Kidney (tissue), 14 donors: ENCODE results near the gene LDAH. TPM values are rescaled to one million over a fixed set of nuclear protein-coding genes. Genes with fewer than 3 reads are reported as not detected.

Experiments used
- DNase-seq, 5 donors: peaks; one replicate each; pipeline ENCODE4 v3.0.0-alpha.2; 2013 to 2020
- FAIRE-seq: peaks from 2 replicates; lab custom pipeline; 2012; peaks lifted over from hg19 to GRCh38; lab: Jason Lieb, UNC
- H3K27ac ChIP-seq, 2 donors: one replicate each; pipeline ENCODE4 v1.7.0; 2013; ENCODE audit warnings: low read depth in 2 of 2, low read length in 2 of 2, inconsistent platforms in 1 of 2
- H3K27me3 ChIP-seq: one replicate; pipeline ENCODE4 v1.7.1; 2013; ENCODE audit warnings: low read length, inconsistent platforms; ENCODE audit not compliant: control insufficient read depth, insufficient read depth
- H3K36me3 ChIP-seq, 3 donors: one replicate each; pipeline versions ENCODE4 v1.7.0 to v1.7.1; 2013; ENCODE audit warnings: low read length in 3 of 3, control low read depth in 1 of 3, inconsistent platforms in 1 of 3; ENCODE audit not compliant: insufficient read depth in 3 of 3, control insufficient read depth in 2 of 3
- H3K4me1 ChIP-seq, 3 donors: one replicate each; pipeline versions ENCODE4 v1.7.0 to v1.7.1; 2013; ENCODE audit warnings: low read length in 3 of 3, inconsistent platforms in 1 of 3, low read depth in 1 of 3; ENCODE audit not compliant: control insufficient read depth in 2 of 3, insufficient read depth in 2 of 3
- H3K4me3 ChIP-seq, 3 donors: one replicate each; pipeline versions ENCODE4 v1.7.0 to v1.8.1; 2013; ENCODE audit warnings: low read length in 3 of 3, control low read depth in 1 of 3, inconsistent platforms in 1 of 3
- H3K9ac ChIP-seq, 3 donors: one replicate each; pipeline versions ENCODE4 v1.7.0 to v1.7.1; 2013; ENCODE audit warnings: low read length in 3 of 3, control low read depth in 1 of 3, inconsistent platforms in 1 of 3
- H3K9me3 ChIP-seq, 3 donors: one replicate each; pipeline versions ENCODE4 v1.7.0 to v1.7.1; 2013; ENCODE audit warnings: low read length in 3 of 3, control low read depth in 1 of 3, inconsistent platforms in 1 of 3; ENCODE audit not compliant: control insufficient read depth in 2 of 3, insufficient read depth in 1 of 3
- CTCF ChIP-seq: IDR thresholded peaks from 3 replicates; pipeline ENCODE4 v1.5.1; 2012; ENCODE audit warnings: mild to moderate bottlenecking, moderate library complexity, borderline replicate concordance; ENCODE audit not compliant: insufficient read depth; ENCODE audit errors: extremely low read depth
- intact Hi-C: fragments of 100-400 bp; cut with DNase I; formaldehyde crosslinking; loops from one replicate; pipeline ENCODE4 v1.11.1; 2022
- polyA plus RNA-seq: library from polyadenylated mRNA; stranded (reverse); fragments of 350-450 nt; fragmentation: Illumina TruSeq; extraction: RNeasy Lipid Tissue Mini Kit (QIAGEN cat#74804); gene quantifications from one replicate; pipeline ENCODE4 v1.2.3, GENCODE V29; 2014; ENCODE audit warnings: low read depth, low replicate concordance; ENCODE audit not compliant: insufficient read depth
- total RNA-seq: library from RNA; stranded (reverse); fragmentation: NEBNext Ultra II Directional; extraction: Animal tissue kit (Norgen Biotek cat#: 25700); gene quantifications from one replicate; pipeline ENCODE4 v1.2.1, GENCODE V29; 2021
- donor health status: control.
- donor health status: control.
- donor health status: control.
- donor health status: control.
- donor health status: control.
- donor health status: DM: yes; HTN: yes; CAD: no.
- donor health status: Normal renal cell carcinoma (clear cell type).

The LDAH gene
- total and polyA plus RNA-seq, 2 donors from 2014 or later, result 15.5 to 20.4 TPM

GRCh38 chr2:20638014-20638413, 184.9 kb downstream of the LDAH start:
- peaks cover 0 to 21% (median 6%) of the 10 kb centered on the region in 3 donors for H3K36me3 ChIP-seq
- peaks cover 0 to 22% (median 19%) of the 10 kb centered on the region in 3 donors for H3K4me1 ChIP-seq
- peak in 1 of 5 donors; percentile 61 for DNase-seq
- no peaks in the 10 kb centered on the region for H3K27me3 ChIP-seq
- H3K27ac ChIP-seq, result no peak overlapping the region
- intact Hi-C loops, result loop anchor here (5.0 kb wide), 1 partner anchor 196 kb away; no protein-coding TSS in a partner anchor
- no peak for TF ChIP-seq CTCF
- no peak overlapping the region for H3K4me3 ChIP-seq
- no peak for FAIRE-seq
- no peaks in the 10 kb centered on the region for H3K9me3 ChIP-seq
- no peak overlapping the region for H3K9ac ChIP-seq

GRCh38 chr2:20637147-20637546, 185.8 kb downstream of the LDAH start:
- peaks cover 0 to 19% (median 18%) of the 10 kb centered on the region in 3 donors for H3K4me1 ChIP-seq
- no peak overlapping the region for H3K4me3 ChIP-seq
- H3K9ac ChIP-seq, result no peak overlapping the region
- peaks cover 0 to 21% (median 6%) of the 10 kb centered on the region in 3 donors for H3K36me3 ChIP-seq
- DNase-seq, result peak in 1 of 5 donors; percentile 73
- FAIRE-seq, result no peak
- H3K9me3 ChIP-seq, result no peaks in the 10 kb centered on the region
- intact Hi-C loops, result loop anchor here (5.0 kb wide), 1 partner anchor 195 kb away; no protein-coding TSS in a partner anchor
- no peaks in the 10 kb centered on the region for H3K27me3 ChIP-seq
- H3K27ac ChIP-seq, result no peak overlapping the region
- TF ChIP-seq CTCF, result no peak

GRCh38 chr2:20635675-20636584, 187.0 kb downstream of the LDAH start:
- H3K36me3 ChIP-seq, result peaks cover 0 to 21% (median 2%) of the 10 kb centered on the region in 3 donors

More at GRCh38 chr2:20635675-20636584, 187.0 kb downstream of the LDAH start:
- Histone ChIP-seq H3K27me3 (no peaks in the 10 kb centered on the region), H3K9ac (peak overlapping the region in 1 of 3 donors; percentile 9), H3K9me3 (no peaks in the 10 kb centered on the region), H3K4me1 (peaks cover 0 to 19% (median 13%) of the 10 kb centered on the region in 3 donors), H3K27ac (peak overlapping the region in 1 of 2 donors; percentile 36), H3K4me3 (no peak overlapping the region)
- DNase-seq, result peak; percentile 92 to 94 (median 93)
- TF ChIP-seq CTCF, result peak; percentile 97
- intact Hi-C loops, result loop anchor here (5.0 kb wide), 1 partner anchor 194 kb away; no protein-coding TSS in a partner anchor
- FAIRE-seq, result no peak
